OCI-M1 (cell line): ENCODE results near the gene MAU2.
"Not testable (repeated sequence)": the region's sequence is repeated elsewhere in the genome, so short reads cannot be mapped to it uniquely, and the experiment has no call there.

Experiments
- DNase-seq: peaks from one replicate; lab custom pipeline; 2025; lab: John Stamatoyannopoulos, UW

Gene MAU2

DNA sequence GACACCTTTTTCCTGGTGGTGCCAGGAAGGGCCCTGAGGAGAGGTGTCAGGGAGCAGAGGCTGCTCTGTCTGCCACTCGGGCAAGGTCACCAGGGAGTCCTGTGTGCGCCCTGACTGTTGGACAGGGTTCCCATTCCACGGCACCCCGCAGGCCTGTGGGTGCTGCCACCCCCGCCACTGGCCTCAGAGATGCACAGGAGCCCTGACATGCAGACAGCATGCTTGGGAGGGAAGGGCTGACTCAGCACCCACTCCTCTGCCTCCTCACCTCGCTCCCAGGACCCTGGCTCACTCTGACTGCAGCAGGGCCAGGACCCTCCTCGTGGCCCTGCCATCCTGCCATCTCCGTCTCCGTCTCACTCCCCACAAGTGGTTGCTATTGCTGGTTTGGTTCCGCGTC lies 25.3 kb downstream of the MAU2 start:
- DNase-seq, result no peak

DNA sequence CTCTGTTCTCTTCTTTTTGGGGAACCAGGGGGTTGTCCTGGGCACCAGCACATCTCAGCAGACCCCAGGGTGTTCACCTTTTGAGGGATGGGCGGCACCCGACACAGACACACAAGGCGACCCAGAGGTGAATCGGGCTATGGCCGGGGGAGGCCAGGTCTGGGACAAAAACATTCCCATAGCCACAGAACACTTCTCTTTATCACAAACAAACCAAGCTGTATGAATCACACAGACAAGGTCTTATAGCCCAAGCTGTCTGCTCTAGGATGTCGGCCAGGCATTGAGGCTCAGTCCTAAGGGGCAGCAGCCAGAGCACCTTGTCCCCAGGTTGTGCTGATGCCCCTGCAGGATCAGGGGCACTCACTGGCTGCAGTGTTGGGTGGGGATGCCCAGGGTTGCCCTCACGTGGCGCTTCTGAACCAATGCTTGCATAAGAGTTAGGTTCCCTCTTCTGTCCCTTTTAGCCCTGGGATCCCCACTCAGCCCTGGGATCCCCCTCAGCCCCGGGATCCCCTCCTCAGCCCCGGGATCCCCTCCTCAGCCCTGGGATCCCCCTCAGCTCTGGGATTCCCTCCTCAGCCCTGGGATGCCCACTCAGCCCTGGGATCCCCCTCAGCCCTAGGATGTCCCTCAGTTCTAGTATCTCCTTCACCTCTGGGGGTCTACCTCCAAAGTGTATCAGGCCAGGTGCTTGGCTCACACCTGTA lies 26.9 kb downstream of the MAU2 start:
- DNase-seq, result no peak

DNA sequence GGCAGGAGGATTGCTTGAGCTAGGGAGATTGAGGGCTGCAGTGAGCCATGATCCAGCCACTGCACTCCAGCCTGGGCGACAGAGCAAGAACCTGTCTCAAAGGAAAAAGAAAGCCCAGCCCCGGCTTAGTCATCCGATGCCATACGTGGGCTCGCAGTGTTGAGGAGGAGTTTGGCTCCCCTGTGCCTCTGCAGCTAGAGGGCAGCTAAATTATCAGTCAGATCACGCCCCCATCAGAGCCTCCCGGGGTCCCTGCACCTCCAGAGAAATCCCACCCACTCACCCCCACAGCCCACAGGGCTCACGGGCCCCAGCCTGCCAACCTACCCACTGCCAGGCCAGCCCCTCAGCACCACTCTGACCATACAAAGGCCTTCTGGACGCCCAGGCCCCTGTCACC lies 27.6 kb downstream of the MAU2 start:
- no peak for DNase-seq

DNA sequence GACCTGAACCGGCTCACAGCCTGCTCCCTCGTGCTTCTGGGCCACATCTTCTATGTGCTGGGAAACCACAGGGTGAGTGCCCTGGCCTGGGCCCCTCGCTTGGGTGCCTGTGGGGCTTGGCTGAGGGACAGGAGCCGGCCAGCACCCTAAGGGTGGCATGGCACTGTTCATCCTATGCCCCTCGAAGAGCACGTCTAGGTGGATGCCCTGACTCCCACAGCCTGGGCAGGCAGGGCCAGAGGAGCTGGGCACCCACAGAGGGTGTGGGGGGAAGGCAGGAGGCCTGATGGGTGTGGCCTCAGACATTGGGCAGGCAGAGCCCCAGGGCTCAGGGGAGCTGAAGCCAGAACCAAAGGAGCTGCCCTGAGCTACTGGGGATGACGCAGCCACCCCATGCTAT lies 28.7 kb downstream of the MAU2 start:
- DNase-seq, result no peak

DNA sequence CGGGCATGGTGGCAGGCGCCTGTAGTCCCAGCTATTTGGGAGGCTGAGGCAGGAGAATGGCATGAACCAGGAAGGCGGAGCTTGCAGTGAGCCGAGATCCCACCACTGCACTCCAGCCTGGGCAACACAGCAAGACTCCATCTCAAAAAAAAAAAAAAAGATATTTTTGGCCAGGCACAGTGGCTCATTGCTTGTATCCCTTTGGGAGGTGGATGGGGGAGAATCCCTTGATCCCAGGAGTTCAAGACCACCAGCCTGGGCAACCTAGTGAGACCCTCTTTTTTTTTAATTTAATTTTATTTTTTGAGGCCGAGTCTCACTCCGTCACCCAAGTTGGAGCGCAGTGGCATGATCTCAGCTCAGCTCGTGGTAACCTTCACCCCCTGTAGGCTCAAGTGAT lies 30.1 kb downstream of the MAU2 start:
- DNase-seq, result not testable (repeated sequence)

DNA sequence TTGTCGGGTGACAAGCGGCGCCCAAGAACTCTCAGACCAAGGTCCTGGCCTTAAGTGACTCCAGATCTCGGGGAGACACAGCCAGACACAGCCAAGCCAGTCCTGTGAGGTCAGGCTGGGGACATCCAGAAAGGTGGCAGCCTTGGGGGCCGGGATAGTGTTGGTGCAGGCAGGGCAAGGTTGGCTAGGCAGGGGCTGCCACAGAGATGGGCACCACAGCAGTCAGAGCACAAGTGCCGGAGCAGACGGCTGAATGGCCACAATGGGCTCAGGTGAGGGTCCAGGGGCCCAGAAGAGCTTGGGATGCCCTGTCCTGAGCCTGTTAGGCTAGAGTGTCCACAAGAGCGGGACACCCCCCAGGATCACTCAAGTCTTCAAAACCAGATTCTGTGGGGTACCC lies 32.2 kb downstream of the MAU2 start:
- no peak for DNase-seq

DNA sequence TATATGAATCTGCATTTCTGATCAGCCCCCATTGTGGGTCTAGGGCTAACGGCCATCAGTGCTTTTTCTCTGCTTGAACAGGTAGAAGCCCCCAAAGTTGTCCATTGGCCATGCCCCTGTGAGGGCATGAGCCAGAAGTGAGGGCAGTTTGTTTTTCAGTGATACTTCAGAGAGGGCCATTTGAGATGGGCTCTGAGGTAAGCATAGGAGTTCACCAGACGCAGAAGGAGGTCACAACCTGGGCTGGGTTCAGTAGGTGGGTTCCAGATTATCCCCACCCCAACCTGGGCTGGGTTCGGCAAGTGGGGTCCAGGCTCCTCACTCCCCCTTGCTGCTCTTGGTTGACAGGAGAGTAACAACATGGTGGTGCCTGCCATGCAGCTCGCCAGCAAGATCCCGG lies 33.4 kb downstream of the MAU2 start:
- no peak for DNase-seq

DNA sequence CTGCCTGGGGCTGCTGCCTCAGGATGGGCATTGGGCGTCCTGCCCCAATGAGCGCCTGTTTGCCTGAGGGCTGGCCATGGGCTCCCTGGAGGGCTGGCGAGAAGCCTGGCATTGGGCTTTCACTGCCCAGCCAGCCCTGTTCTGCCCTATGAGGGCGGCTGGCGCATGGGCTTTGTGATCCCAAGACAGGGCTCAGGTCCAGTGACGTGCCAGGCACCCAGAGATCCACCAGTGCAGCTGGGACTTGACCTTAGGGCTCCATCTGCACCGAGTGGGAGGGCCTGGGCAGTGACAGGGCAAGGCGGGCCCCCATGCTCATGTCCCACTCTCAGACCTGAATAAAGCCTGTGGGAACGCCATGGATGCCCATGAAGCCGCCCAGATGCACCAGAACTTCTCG lies 34.3 kb downstream of the MAU2 start:
- DNase-seq, result no peak

DNA sequence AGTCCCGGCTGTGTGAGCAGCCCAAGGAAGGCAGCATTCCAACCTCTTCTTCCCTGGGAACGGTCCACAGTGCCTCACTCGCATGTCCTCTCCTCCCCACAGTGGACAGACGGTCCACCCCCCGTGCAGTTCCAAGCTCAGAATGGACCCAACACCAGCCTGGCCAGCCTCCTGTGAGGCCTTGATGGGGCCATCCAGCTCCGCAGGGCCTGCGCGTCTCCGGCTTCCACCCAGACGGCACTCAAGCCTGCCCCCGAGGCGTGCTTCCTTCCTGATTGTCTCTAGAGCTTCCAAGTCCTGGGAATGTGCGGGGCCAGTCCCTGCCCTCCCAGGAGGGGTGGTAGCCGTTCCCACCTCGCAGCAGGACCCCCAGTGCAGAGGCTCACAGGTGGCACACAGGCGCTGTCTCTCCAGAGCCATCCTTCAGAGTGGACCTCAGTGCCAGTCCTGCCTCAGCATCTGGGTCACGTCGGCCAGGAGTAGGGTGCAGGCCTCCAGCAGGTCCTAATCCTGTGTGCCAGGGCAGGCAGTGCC lies 35.0 kb downstream of the MAU2 start:
- DNase-seq, result no peak

DNA sequence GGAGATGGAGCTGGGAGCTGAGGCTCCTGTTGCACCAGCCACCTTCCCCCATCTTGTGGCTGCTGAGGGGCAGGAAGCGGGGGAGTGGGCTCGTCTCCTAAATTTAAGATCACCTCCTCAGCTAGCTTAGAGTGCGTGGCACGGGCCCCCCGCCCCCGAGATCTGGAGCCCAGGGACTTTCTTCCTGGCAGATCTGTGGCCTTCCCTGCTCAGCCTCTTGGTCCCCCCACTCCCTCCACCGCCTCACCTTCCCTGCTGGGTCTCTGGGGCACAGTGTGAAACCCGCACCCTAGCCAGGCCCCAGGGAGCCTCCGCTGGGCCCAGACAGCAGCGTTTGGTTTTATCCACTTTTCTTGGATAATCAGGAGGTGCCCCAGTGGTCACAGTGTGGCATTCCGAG lies 35.9 kb downstream of the MAU2 start:
- DNase-seq, result no peak

DNA sequence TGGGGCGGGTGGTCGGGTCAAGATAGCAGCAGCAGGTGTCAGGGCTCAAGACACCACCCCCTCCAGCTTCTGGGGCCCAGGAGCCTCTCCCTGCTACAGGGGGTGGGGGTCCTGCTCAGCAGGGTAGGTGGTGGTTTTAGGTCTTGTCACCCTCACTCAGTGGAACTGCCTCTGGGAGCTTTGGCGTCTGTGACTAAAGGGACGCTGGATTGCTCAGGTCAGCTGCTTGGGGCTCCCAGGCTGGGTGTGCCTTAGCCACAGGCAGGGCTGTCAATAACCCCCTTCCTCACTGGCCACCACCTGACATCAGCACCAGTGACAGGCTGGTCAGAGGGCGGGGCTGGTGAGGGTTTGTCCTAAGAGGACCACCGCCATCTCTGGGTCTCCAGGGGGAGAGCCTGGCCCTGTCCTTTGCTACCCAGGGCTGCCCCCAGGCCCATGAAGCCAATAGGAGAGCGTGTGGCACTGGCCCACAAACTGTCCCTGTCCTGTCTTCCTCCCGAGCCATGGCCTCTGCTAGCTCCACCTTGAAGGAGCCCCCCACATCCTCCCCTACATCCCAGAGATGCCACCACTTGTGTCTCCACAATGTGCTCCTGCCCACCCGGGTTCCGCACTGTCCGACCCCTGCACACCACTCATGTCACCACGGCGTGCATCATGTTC lies 36.4 kb downstream of the MAU2 start:
- no peak for DNase-seq

DNA sequence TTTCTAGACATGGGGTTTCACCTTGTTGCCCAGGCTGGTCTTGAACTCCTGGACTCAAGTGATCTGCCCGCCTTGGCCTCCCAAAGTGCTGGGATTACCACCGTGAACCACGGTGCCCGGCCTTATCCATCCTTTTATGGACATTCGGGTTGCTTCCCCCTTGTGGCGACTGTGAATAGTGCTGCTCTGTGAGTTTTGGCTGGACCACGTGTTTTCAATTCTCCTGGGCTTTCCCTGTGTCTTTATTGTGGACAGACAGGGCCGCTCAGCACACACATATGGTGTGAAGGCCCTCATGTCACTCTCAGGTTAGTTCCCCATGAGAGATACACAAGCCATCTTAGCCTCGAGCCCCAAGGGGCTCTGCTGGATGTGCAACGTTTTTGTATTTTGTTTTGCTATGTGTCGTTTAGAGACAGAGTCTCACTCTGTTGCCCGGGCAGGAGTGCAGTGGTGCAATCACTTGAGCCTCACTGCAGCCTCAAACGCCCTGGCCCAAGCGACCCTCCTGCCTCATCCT lies 40.5 kb downstream of the MAU2 start:
- peak; percentile 91 for DNase-seq

DNA sequence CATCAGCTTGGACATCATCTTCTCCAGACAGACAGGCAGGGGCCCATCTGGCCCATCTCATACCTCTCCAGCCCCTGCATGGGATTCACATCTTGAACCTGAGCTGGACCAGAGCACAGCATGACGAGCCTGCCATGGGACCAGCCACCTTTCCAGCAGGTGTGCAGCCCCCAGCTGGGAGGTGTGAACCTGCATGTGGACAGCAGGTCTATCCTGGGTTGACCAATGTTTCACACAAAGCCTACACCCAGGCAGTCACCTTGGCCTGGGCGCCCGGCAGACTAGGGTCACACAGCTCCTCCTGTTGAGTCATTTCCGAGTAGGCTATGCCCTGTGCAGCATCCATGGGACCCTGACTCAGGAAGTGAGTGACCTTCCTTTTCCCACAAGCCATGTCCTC lies 41.4 kb downstream of the MAU2 start:
- no peak for DNase-seq

DNA sequence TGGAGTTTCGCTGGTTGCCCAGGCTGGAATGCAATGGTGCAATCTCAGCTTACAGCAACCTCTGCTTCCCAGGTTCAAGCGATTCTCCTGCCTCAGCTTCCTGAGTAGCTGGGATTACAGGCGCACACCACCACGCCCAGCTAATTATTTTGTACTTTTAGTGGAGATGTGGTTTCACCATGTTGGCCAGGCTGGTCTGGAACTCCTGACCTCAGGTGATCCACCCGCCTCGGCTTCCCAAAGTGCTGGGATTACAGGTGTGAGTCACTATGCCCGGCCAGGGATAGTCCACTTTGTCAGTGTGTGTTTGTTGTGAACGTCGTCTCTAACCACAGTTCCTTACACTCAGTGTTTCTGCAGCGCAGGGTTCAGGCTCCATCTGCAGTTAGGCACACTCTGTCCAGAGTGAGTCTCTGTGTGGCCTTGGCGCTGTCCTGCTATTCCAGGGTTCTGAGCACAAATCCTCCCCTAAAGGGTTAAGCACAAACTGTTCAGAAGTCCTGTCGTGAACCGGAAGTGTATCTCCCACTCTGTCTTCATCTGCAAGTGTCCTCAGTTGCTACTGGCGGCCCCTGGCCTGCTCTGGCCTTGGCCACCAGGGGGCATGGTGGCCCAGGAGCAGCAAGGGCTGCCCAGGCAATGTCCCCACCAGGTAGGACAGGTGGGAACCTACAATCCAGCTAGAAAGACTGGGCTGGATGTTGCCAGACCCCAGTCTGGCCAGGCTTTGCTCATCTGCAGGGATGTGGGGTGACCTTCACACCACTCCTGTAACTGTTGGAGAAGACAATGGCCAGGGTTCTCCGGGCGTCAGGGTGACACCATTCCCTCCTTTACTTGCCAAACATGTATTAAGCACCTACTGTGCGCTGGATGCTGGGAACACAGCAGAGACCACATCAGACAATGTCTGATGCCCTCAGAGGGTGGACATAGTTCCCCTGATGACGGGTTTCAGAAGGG lies 46.1 kb downstream of the MAU2 start:
- peak; percentile 91 for DNase-seq

DNA sequence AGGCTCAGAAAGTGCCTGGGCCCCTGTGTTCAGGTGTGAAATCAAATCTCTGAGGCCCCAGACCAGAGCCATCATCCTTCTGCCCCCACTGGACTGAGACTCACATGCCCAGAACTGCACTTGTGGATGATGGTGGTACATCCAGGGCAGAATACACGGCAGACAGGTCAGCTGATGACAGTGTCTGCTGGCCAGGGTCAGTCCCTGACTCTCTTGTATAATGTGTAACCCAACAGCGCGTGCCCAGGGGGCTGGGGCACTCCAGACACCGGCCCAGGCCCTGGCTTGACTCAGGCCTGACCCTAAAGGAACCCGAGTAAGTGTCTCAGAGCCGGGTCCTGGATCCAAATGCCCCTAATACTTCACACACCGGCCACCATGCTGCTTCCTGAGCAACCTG lies 47.5 kb downstream of the MAU2 start:
- no peak for DNase-seq

DNA sequence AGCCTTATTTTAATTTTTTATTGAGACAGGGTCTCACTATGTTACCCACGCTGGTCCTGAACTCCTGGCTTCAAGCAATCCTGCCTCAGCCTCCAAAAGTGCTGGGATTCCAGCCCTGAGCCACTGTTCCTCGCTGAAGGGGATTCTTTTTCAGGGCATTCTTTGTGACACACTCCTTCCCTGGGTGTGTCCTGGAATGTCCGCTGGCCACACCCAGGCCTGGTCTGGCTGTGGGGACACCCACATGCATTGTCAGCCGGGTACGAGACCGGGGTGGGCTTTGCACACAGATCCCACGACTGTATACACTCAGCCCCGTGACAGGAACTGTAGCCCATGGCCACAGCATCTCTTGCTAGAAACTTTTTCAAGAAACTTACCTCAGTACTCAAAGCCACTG lies 50.4 kb downstream of the MAU2 start:
- no peak for DNase-seq

DNA sequence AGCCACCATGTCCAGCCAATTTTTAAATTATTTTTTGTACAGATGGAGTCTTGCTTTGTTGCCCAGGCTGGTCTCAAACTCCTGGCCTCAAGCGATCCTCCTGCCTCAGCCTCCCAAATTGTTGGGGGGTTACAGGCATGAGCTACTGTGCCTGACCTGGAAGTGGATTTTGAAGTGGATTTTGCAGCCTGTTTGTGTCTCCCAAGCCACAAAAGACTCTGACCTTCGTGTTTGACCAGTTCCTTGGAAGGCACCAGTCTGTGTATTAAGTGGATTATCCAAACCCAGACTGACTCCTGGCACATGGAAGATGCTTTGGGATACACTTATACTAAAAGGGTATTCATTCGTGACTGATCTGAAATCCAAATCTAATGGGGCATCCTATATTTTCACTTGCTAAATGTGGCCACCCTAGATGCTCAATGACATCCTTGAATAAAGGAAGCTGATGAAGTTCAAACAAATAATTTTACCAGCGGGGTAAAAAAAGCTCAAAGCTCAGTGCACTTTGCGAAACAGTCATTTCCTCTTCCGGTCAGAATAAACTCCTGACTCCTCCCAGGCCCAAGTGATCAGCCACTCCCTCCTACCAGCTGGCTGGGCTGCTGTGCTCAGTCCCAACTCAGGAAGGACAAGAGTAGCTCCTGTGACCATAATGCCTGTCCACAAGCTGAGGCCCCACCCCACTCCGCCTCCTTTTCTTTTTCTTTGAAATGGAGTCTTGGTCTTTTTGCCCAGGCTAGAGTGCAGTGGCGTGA lies 52.2 kb downstream of the MAU2 start:
- peak; percentile 77 for DNase-seq

DNA sequence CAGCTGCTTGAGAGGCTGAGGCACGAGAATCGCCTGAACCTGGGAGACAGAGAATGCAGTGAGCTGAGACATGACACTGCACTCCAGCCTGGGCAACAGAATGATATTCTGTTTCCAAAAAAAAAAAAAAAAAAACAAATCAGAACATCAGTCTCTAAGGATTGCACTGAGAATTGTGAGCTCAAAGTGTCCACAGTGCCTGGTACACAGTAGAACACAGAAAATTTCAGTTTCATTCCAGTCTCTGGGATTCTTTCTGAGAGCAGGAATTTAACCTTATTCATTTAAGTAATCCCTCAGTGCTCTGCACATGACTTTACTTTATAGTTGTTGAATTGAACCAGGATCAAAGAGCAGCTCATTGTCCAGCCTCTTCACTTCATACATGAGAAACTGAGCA lies 58.9 kb downstream of the MAU2 start:
- no peak for DNase-seq

DNA sequence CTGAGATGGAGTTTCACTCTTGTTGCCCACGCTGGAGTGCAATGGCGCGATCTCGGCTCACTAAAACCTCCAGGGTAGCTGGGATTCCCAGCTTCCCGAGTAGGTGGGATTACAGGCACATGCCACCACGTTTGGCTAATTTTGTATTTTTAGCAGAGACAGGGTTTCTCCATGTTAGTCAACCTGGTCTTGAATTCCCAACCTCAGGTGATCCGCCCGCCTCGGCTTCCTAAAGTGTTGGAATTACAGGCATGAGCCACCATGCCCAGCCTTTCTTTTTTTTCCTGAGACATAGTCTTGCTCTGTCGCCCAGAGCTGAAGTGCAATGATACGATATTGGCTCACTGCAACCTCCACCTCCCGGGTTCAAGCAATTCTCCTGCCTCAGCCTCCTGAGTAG lies 59.7 kb downstream of the MAU2 start:
- DNase-seq, result not testable (repeated sequence)

DNA sequence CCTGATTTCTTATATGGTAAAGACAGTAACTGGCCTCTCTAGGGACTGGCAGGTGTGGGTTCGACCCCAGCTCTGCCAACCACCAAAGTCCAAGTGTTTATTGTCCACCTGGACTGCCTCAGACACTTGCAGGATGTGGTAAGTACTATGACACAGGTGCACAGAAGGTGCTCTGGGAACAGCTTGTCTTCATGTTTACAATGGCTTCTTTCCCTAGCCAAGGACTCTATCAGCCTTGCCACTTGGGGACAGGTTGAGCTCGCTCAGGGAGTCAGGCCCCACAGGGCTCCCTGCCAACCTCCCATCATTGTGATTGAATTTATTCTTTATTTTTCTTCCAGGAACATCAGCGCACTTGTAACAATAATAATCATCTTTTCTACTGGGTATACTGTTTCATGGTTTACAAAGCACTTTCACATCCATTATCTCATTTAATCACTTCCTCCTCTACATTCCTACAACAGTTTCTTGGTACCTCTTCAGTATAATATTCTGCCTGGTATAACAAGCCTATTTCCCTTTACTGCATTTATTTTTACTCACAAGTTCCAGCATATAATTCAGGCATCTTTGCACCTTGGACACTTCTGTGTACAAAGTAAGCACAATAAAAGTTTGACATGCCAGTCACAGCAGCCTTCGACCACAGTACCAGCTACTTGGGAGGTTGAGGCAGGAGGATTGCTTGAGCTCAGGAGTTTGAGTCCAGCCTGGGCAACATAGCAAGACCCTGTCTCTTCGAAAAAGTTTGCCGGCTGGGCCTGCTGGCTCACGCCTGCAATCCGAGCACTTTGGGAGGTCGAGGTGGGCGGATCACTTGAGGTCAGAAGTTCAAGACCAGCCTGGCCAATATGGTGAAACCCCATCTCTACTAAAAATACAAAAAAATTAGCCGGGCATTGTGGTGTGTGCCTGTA lies 60.6 kb downstream of the MAU2 start:
- no peak for DNase-seq

DNA sequence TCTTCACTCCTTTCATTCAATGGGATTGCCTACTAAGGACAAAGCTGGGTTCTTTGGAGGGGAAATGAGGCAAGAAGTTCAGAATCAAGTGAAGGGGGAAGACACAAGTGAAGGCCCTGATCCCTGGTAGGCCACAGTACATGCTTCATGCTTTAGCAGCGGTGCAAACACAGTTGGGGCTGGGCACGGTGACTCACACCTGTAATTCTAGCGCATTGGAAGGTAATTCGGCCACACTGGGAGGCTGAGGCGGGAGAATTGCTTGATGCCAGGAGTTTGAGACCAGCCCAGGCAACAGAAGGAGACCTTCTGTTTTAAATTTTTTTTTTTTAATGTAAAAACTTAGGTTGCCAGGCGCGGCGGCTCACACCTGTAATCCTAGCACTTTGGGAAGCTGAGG lies 61.5 kb downstream of the MAU2 start:
- DNase-seq, result no peak
